GM15510 (cell line): ENCODE measurements around the gene FAM227A.

Experiments used
- POLR2A ChIP-seq: IDR thresholded peaks from 3 replicates; pipeline ENCODE4 v1.6.1; 2011; ENCODE audit warnings: borderline replicate concordance; ENCODE audit not compliant: insufficient read length; ENCODE audit errors: extremely low read depth

The FAM227A gene

GRCh38 chr22:38684895-38685294 is 28.7 kb upstream of the FAM227A start:
- no peak for TF ChIP-seq POLR2A

GRCh38 chr22:38681582-38682335 is 25.6 kb upstream of the FAM227A start, which contains the start of gene TOMM22:
TSS of gene TOMM22 (plus strand) at chr22:38681957. CDS start at chr22:38681979, 22 bp downstream.
- TF ChIP-seq POLR2A = peak; percentile 89

GRCh38 chr22:38675833-38676232 is 19.6 kb upstream of the FAM227A start:
- TF ChIP-seq POLR2A = no peak

GRCh38 chr22:38674888-38675287 is 18.7 kb upstream of the FAM227A start:
- no peak for TF ChIP-seq POLR2A

GRCh38 chr22:38657045-38657909 is 1.1 kb upstream of the FAM227A start:
- no peak for TF ChIP-seq POLR2A

GRCh38 chr22:38655519-38656255 is 505 bp downstream of the FAM227A start:
- TF ChIP-seq POLR2A = no peak

GRCh38 chr22:38653741-38654140 is 2.5 kb downstream of the FAM227A start:
- no peak for TF ChIP-seq POLR2A

GRCh38 chr22:38652859-38653258 is 3.3 kb downstream of the FAM227A start:
- no peak for TF ChIP-seq POLR2A

GRCh38 chr22:38649841-38650522 is 6.2 kb downstream of the FAM227A start:
- no peak for TF ChIP-seq POLR2A

- no peak for TF ChIP-seq POLR2A
Measured at GRCh38 chr22:38645430-38645829, 10.8 kb downstream of the FAM227A start.

GRCh38 chr22:38641476-38642040 is 14.6 kb downstream of the FAM227A start:
- no peak for TF ChIP-seq POLR2A

- no peak for TF ChIP-seq POLR2A
Measured at GRCh38 chr22:38638728-38639127, 17.5 kb downstream of the FAM227A start.

- TF ChIP-seq POLR2A = no peak
Measured at GRCh38 chr22:38638216-38638615, 18.0 kb downstream of the FAM227A start.

- TF ChIP-seq POLR2A = no peak
Measured at GRCh38 chr22:38632528-38632927, 23.7 kb downstream of the FAM227A start.

GRCh38 chr22:38631724-38632123 is 24.5 kb downstream of the FAM227A start:
- TF ChIP-seq POLR2A = no peak

GRCh38 chr22:38629108-38629507 is 27.1 kb downstream of the FAM227A start:
- TF ChIP-seq POLR2A = no peak
